Ishikawa (cell line): ENCODE measurements around the gene IRX2.

Source experiments
- CEBPB ChIP-seq: IDR thresholded peaks from 2 replicates; pipeline ENCODE4 v1.6.1; 2012
- CREB1 ChIP-seq: IDR thresholded peaks from 2 replicates; pipeline ENCODE4 v1.6.1; 2012; ENCODE audit warnings: low read depth
- EGR1 ChIP-seq: IDR thresholded peaks from 2 replicates; pipeline ENCODE4 v1.6.1; 2012
- EP300 ChIP-seq: IDR thresholded peaks from 2 replicates; pipeline ENCODE4 v1.6.1; 2012; ENCODE audit warnings: borderline replicate concordance
- FOXM1 ChIP-seq: IDR thresholded peaks from 2 replicates; pipeline ENCODE4 v1.6.1; 2012; ENCODE audit warnings: low read depth, borderline replicate concordance
- NFIC ChIP-seq: IDR thresholded peaks from 2 replicates; pipeline ENCODE4 v1.6.1; 2012
- RAD21 ChIP-seq: IDR thresholded peaks from 2 replicates; pipeline ENCODE4 v1.6.1; 2012; ENCODE audit warnings: low read depth
- TAF1 ChIP-seq: IDR thresholded peaks from 2 replicates; pipeline ENCODE4 v1.6.1; 2012; ENCODE audit warnings: low read depth, mild to moderate bottlenecking
- TCF12 ChIP-seq: IDR thresholded peaks from 2 replicates; pipeline ENCODE4 v1.6.1; 2012; ENCODE audit warnings: low read depth
- TEAD4 ChIP-seq: IDR thresholded peaks from 2 replicates; pipeline ENCODE4 v1.6.1; 2012
- YY1 ChIP-seq: IDR thresholded peaks from 2 replicates; pipeline ENCODE4 v1.6.1; 2012; ENCODE audit warnings: low read depth
- ZBTB7A ChIP-seq: IDR thresholded peaks from 2 replicates; pipeline ENCODE4 v1.6.1; 2012; ENCODE audit warnings: low read depth
- TF ChIP-seq, protein P1 (sequence below): IDR thresholded peaks from 2 replicates; pipeline ENCODE4 v1.6.1; 2012; ENCODE audit warnings: low read depth, mild to moderate bottlenecking
- TF ChIP-seq, protein P2 (sequence below): IDR thresholded peaks from 2 replicates; pipeline ENCODE4 v1.6.1; 2012
- TF ChIP-seq, protein P3 (sequence below): IDR thresholded peaks from 2 replicates; pipeline ENCODE4 v1.6.1; 2012

Gene IRX2

DNA sequence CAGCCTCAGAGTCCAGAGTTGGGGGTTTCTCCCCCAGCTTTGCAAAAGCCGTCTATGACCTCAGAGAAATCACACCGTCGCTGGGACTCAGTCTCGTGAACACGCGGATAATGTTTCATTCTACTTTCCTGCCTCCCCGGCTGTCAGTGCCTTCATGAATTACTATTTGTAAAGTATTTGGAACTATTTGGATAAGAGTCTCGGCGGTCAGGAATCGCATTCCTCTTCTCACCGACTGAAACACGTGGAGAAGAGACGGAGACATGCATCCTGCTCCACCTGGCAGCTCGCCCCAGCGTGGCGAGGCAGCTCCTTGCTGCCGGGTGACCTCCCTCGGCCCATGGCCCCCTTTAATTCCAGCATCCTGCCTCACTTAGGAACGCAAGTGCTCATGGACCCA, 23.9 kb downstream of the IRX2 start:
- no peak for TF ChIP-seq TEAD4
- TF ChIP-seq, protein P1, sequence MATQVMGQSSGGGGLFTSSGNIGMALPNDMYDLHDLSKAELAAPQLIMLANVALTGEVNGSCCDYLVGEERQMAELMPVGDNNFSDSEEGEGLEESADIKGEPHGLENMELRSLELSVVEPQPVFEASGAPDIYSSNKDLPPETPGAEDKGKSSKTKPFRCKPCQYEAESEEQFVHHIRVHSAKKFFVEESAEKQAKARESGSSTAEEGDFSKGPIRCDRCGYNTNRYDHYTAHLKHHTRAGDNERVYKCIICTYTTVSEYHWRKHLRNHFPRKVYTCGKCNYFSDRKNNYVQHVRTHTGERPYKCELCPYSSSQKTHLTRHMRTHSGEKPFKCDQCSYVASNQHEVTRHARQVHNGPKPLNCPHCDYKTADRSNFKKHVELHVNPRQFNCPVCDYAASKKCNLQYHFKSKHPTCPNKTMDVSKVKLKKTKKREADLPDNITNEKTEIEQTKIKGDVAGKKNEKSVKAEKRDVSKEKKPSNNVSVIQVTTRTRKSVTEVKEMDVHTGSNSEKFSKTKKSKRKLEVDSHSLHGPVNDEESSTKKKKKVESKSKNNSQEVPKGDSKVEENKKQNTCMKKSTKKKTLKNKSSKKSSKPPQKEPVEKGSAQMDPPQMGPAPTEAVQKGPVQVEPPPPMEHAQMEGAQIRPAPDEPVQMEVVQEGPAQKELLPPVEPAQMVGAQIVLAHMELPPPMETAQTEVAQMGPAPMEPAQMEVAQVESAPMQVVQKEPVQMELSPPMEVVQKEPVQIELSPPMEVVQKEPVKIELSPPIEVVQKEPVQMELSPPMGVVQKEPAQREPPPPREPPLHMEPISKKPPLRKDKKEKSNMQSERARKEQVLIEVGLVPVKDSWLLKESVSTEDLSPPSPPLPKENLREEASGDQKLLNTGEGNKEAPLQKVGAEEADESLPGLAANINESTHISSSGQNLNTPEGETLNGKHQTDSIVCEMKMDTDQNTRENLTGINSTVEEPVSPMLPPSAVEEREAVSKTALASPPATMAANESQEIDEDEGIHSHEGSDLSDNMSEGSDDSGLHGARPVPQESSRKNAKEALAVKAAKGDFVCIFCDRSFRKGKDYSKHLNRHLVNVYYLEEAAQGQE: no peak
- TF ChIP-seq EP300: no peak
- TF ChIP-seq CEBPB: no peak
- no peak for TF ChIP-seq EGR1
- TF ChIP-seq, protein P2, sequence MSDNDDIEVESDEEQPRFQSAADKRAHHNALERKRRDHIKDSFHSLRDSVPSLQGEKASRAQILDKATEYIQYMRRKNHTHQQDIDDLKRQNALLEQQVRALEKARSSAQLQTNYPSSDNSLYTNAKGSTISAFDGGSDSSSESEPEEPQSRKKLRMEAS: no peak
- no peak for TF ChIP-seq NFIC
- TF ChIP-seq FOXM1: no peak
- no peak for TF ChIP-seq TCF12
- no peak for TF ChIP-seq YY1
- no peak for TF ChIP-seq RAD21
- TF ChIP-seq CREB1: no peak
- TF ChIP-seq, protein P3, sequence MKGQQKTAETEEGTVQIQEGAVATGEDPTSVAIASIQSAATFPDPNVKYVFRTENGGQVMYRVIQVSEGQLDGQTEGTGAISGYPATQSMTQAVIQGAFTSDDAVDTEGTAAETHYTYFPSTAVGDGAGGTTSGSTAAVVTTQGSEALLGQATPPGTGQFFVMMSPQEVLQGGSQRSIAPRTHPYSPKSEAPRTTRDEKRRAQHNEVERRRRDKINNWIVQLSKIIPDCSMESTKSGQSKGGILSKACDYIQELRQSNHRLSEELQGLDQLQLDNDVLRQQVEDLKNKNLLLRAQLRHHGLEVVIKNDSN: no peak
- TF ChIP-seq ZBTB7A: no peak
- TF ChIP-seq TAF1: no peak

DNA sequence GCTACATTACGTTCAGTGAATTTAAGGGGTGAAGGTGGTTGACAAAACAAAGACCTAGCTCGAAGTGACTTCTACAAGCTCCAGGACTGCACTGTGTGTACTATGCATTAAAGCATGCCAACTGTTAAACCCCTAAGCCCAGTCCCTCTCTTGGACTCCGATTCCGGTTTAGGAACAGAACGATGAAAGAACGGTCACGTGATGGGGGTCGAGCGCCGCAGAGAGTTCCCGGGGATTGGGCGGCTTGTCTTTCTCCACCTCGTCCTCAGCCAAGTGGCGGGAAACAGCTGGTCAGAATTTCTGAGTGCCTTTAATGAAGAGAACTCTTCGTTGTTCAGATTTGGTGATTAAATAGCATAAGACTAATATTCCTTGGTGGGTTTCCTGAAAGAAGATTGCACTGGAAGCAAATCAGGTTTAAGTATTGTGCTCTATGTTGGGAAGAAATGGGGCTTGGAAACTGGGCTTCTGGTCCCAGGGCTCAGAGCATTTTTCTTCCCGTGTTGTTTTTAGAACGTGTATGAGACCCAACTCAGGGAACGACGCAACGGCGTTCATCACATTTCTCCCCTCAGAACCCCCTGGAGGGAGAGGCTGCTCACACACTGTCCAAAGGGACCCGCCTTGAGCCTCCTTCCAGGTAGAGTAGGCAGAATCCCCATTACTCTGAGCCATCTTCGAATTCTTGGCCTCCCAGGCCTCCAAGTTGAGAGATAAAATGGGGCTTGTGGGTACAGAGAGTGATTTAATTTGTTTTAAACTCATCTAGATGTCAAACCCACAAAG, 25.3 kb downstream of the IRX2 start:
- no peak for TF ChIP-seq NFIC
- TF ChIP-seq TEAD4: no peak
- TF ChIP-seq, protein P2: no peak
- no peak for TF ChIP-seq CREB1
- no peak for TF ChIP-seq EP300
- no peak for TF ChIP-seq YY1
- TF ChIP-seq, protein P1: no peak
- TF ChIP-seq FOXM1: no peak
- TF ChIP-seq, protein P3: no peak
- TF ChIP-seq ZBTB7A: no peak
- no peak for TF ChIP-seq TAF1
- no peak for TF ChIP-seq EGR1
- no peak for TF ChIP-seq CEBPB
- TF ChIP-seq TCF12: no peak
- no peak for TF ChIP-seq RAD21

DNA sequence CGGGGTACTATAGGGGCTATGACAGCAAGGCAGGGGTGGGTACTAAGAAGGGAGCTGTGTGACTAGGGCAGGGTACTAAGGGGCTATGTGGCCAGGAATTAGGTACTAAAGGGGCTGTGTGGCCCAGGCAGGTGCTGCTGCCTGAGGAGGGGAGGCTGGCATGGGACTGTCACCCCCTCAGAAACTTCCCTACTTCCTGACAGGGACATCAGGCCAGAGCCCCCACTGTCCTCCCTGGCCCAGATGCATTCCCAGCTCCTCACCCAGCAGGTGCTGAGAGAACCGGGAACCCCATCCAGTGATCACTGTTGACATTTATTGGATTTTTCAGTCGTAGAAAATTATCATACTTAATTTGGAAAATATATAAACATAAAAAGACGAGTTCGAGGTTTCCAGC, 26.6 kb downstream of the IRX2 start:
- TF ChIP-seq FOXM1 (no peak), EGR1 (no peak), EP300 (no peak), CEBPB (no peak), TAF1 (no peak), TCF12 (no peak), RAD21 (no peak), YY1 (no peak), CREB1 (no peak), ZBTB7A (no peak), TEAD4 (no peak), NFIC (no peak)
- TF ChIP-seq, protein P3: no peak
- TF ChIP-seq, protein P1: no peak
- TF ChIP-seq, protein P2: no peak
